LNCAP (cell line): Measurements from ENCODE around the gene ARHGAP22.

ENCODE experiments used
- TF ChIP-seq, protein P1 (sequence below): fragments of 450-650 bp; IDR thresholded peaks from 2 replicates; pipeline ENCODE4 v1.5.1; 2017; ENCODE audit warnings: mild to moderate bottlenecking

Gene ARHGAP22

GRCh38 chr10:48442809-48443177 is 162.1 kb downstream of the ARHGAP22 start:
- TF ChIP-seq, protein P1, sequence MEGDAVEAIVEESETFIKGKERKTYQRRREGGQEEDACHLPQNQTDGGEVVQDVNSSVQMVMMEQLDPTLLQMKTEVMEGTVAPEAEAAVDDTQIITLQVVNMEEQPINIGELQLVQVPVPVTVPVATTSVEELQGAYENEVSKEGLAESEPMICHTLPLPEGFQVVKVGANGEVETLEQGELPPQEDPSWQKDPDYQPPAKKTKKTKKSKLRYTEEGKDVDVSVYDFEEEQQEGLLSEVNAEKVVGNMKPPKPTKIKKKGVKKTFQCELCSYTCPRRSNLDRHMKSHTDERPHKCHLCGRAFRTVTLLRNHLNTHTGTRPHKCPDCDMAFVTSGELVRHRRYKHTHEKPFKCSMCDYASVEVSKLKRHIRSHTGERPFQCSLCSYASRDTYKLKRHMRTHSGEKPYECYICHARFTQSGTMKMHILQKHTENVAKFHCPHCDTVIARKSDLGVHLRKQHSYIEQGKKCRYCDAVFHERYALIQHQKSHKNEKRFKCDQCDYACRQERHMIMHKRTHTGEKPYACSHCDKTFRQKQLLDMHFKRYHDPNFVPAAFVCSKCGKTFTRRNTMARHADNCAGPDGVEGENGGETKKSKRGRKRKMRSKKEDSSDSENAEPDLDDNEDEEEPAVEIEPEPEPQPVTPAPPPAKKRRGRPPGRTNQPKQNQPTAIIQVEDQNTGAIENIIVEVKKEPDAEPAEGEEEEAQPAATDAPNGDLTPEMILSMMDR = no peak

DNA sequence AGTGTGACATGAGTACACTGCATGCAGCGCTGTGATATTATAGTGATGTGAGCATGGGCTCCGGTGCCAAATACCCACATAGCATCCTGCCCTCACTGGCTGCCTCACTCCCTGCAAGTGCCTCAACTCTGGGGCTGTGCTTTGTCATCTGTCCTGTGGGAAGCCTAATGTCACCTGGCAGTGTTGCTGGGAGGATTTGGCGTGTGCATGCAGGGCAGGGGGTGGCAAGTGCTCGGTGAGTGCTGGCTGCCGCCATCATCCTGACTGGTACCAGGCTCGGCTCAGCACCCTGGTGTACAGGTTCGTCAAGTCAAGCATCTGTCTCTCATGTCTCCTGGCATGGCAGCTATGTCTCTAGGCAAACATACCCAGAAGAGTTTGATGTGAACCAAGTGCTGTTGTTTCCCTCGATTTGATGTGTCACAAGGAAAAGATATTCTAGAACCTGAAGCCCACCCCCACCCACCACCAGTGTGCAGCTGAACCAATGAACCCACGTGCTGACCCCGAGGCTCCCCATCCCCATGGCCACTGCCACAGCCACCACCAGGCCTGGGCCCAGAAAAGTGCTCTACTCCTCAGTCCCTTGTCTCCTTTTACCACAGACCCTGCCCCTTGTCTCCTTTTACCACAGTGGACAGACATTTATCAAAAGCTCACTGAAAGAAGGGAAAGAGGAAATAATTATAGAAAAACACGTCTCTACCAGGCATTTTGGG is 162.6 kb downstream of the ARHGAP22 start:
- TF ChIP-seq, protein P1 = no peak

- TF ChIP-seq, protein P1 = no peak
These were observed 164.1 kb downstream of the ARHGAP22 start for GRCh38 chr10:48440771-48441170.

DNA sequence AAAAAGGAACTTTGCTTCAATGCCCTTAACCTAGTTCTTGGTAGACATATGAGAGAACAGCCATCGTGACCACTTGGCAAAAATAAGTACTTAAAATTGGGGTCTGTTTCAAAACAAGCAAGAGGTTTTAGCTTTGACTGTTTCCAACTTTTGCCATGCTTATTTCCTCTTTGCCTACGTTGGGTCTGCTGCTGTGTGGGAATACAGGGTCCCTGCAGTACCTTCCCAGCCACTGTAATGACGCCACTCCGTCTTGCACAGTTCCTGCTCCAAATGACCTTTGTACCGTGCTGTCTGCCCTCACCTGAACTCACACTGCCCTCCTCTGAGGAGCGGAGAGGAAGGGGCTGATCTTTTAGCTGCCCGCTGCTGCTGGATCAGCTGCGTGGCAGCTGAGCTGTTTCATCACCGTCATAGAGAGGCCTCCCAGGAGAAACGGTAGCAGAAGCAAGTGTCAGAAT is 165.3 kb downstream of the ARHGAP22 start:
- TF ChIP-seq, protein P1 = no peak

DNA sequence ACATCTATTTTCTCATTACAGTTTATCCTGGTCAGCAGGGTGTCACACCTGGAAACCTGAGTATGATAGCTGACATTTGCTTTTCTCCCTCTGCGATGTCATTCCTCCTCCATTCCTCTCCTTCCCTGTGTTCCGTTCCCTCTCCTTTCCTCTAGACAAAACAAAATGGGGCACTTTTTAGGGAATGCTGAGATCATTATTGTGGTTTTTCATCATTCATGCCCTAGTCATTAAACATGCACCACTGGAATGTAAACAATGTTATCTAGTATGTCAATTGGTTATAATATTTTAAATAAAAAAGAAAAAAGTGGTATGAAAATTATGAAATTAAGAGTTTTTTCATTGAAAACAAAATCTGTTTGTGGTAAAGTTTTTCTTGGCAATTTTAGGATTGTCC is 165.8 kb downstream of the ARHGAP22 start:
- TF ChIP-seq, protein P1 = no peak

- TF ChIP-seq, protein P1 = no peak
These were observed 167.3 kb downstream of the ARHGAP22 start for GRCh38 chr10:48437546-48437945.

GRCh38 chr10:48431871-48432270 is 173.0 kb downstream of the ARHGAP22 start:
- TF ChIP-seq, protein P1 = no peak
